HCT116 (cell line): Measurements from ENCODE around the gene RBM20.

ENCODE experiments used
- CTCF ChIP-seq, 3 experiments: fragments of 200-600 bp in 1 of 3; sonication (generic) in 1 of 3; IDR thresholded peaks in 2 of 3; conservative IDR thresholded peaks in 1 of 3; 2 replicates each; pipeline ENCODE4 v1.5.1; 2012 to 2017; ENCODE audit warnings: low read depth in 2 of 3, low read length in 2 of 3, antibody characterized with exemption in 1 of 3, borderline replicate concordance in 1 of 3, control low read depth in 1 of 3, mild to moderate bottlenecking in 1 of 3, mixed read lengths in 1 of 3, mixed run types in 1 of 3, moderate library complexity in 1 of 3; ENCODE audit not compliant: insufficient read depth in 1 of 3
- EZH2 ChIP-seq: fragments of 200-600 bp; sonication (generic); IDR thresholded peaks from 2 replicates; pipeline ENCODE4 v1.6.1; 2017; ENCODE audit warnings: antibody characterized with exemption, mixed run types
- MAX ChIP-seq: IDR thresholded peaks from 2 replicates; pipeline ENCODE4 v1.6.1; 2012
- POLR2A ChIP-seq: IDR thresholded peaks from 2 replicates; pipeline ENCODE4 v1.7.0; 2011; ENCODE audit warnings: borderline replicate concordance; ENCODE audit not compliant: insufficient read depth, insufficient read length; ENCODE audit errors: extremely low read depth

- no peak for TF ChIP-seq POLR2A
- no peak for TF ChIP-seq MAX
- TF ChIP-seq CTCF (IDR thresholded peaks at IDR 0.05 in 2 of 3, conservative IDR thresholded peaks at IDR 0.05 in 1 of 3; ENCODE audit: borderline replicate concordance in 1 of 3, insufficient read depth in 1 of 3, low read depth in 2 of 3, low read length in 2 of 3) = no peak
- TF ChIP-seq EZH2 = no peak
Measured at GRCh38 chr10:110881247-110881646, 237.1 kb downstream of the RBM20 start.
